Measurements from ENCODE around the gene APOM.

Gene APOM

GRCh38 chr6:31676904-31677303 is 21.2 kb downstream of the APOM start:
- TF ChIP-seq CTCF (conservative IDR thresholded peaks at IDR 0.05; ENCODE audit: low read depth, low read length): no peak
- H3K4me3 ChIP-seq (ENCODE audit: low read depth, low read length): no peak overlapping the region
- no peak for DNase-seq (ENCODE audit: low read depth)

- DNase-seq (ENCODE audit: low read depth): no peak
- TF ChIP-seq CTCF (conservative IDR thresholded peaks at IDR 0.05; ENCODE audit: low read depth, low read length): no peak
- H3K4me3 ChIP-seq (ENCODE audit: low read depth, low read length): no peak overlapping the region
Observed at GRCh38 chr6:31677955-31678354, 22.3 kb downstream of the APOM start.

- TF ChIP-seq CTCF (conservative IDR thresholded peaks at IDR 0.05; ENCODE audit: low read depth, low read length): peak; percentile 86
- peak within 1 kb of the TSS; percentile 61 for H3K4me3 ChIP-seq (ENCODE audit: low read depth, low read length)
- peak; percentile 96 for DNase-seq (ENCODE audit: low read depth)
Observed at GRCh38 chr6:31680226-31681134, 24.8 kb downstream of the APOM start, which contains the start of gene LY6G5C. Gene LY6G5C, minus strand, starts transcription at chr6:31681067. Its CDS starts 694 bp downstream, at chr6:31680373.

GRCh38 chr6:31681135-31681671 is 25.5 kb downstream of the APOM start:
- H3K4me3 ChIP-seq (ENCODE audit: low read depth, low read length): peak overlapping the region; percentile 61
- peak; percentile 18 for DNase-seq (ENCODE audit: low read depth)
- TF ChIP-seq CTCF (conservative IDR thresholded peaks at IDR 0.05; ENCODE audit: low read depth, low read length): no peak

GRCh38 chr6:31683591-31683990 is 27.9 kb downstream of the APOM start:
- no peak for TF ChIP-seq CTCF (conservative IDR thresholded peaks at IDR 0.05; ENCODE audit: low read depth, low read length)
- no peak overlapping the region for H3K4me3 ChIP-seq (ENCODE audit: low read depth, low read length)

GRCh38 chr6:31686483-31686882 is 30.8 kb downstream of the APOM start:
- H3K4me3 ChIP-seq (ENCODE audit: low read depth, low read length): no peak overlapping the region
- TF ChIP-seq CTCF (conservative IDR thresholded peaks at IDR 0.05; ENCODE audit: low read depth, low read length): no peak
- no peak for DNase-seq (ENCODE audit: low read depth)

More at GRCh38 chr6:31683591-31683990, 27.9 kb downstream of the APOM start:
- no peak for DNase-seq (ENCODE audit: low read depth)
